ENCODE data around the gene ANKRD42. TPM values are rescaled to one million over a fixed set of nuclear protein-coding genes. Genes with fewer than 3 reads are reported as not detected.

Gene ANKRD42
- total RNA-seq, 6 experiments from 2014 or later: 3.2 to 5.9 (median 3.6) TPM

DNA sequence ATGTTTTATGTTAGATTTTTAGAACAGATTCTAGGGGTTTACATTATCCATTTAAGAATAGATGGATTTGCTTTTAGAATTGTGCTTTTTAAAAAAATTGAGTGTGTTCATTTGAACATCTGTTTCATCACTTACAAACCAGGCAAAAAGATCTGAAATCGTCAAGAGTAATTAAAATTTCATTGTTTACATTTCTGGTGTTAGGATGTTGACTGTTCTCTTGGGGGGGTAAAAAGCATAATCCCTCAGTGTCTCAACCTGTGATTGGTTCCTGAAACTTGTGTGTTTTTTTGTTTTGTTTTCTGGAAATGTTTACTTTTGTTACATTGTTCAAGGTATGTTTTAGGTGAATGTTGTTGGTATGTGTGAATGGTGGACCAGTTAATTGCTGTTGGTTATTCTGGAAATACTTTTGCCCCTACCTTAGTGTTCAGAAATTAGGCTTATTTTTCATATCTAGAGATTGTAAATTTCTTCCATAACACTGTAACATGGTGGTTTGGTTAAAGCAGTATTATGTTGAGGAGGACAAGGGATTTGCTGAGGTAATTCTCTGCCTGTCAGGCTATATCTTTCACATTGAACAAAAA lies 31.8 kb upstream of the ANKRD42 start:
- Histone ChIP-seq H3K36me3 (peaks cover 0 to 25% (median 5%) of the 10 kb centered on the region in 4 donors), H3K27me3 (no peaks in the 10 kb centered on the region), H3K27ac (no peak overlapping the region), H3K9me3 (no peaks in the 10 kb centered on the region), H3K4me3 (no peak overlapping the region), H3K4me1 (peaks cover 0 to 32% (median 13%) of the 10 kb centered on the region in 4 donors)
- WGBS (ENCODE audit: insufficient coverage, low coverage, low lambda C conversion rate, missing lambda C conversion rate): 11% methylated on average over 1 of the region's 1 CpG
- intact Hi-C loops (cut with DNase I): no loop called here
- no peak for DNase-seq
- ATAC-seq: no peak
- TF ChIP-seq, protein P1, sequence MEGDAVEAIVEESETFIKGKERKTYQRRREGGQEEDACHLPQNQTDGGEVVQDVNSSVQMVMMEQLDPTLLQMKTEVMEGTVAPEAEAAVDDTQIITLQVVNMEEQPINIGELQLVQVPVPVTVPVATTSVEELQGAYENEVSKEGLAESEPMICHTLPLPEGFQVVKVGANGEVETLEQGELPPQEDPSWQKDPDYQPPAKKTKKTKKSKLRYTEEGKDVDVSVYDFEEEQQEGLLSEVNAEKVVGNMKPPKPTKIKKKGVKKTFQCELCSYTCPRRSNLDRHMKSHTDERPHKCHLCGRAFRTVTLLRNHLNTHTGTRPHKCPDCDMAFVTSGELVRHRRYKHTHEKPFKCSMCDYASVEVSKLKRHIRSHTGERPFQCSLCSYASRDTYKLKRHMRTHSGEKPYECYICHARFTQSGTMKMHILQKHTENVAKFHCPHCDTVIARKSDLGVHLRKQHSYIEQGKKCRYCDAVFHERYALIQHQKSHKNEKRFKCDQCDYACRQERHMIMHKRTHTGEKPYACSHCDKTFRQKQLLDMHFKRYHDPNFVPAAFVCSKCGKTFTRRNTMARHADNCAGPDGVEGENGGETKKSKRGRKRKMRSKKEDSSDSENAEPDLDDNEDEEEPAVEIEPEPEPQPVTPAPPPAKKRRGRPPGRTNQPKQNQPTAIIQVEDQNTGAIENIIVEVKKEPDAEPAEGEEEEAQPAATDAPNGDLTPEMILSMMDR (IDR thresholded peaks at IDR 0.05): no peak
- TF ChIP-seq POLR2A (IDR thresholded peaks at IDR 0.05): no peak

DNA sequence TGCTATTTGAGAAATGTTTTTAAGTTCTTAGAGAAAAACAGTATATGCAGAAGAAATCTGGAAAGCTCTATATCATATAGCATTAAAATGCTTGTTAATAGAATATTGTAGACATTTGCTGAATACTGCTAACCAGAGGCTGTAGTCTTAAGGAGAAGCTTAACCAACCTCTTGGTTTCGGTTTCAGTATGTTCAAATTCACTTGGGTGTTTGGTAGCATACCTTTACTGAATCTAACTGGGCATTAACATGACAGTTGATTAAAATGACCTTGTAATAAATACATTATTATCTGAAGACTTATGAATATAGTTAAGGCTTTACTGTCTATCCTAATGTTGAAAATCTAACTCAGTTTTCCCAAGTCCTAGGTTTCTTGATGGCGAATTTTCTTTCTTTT lies 31.1 kb upstream of the ANKRD42 start:
- ATAC-seq: no peak
- Histone ChIP-seq H3K4me1 (peaks cover 0 to 32% (median 13%) of the 10 kb centered on the region in 4 donors), H3K36me3 (peaks cover 0 to 32% (median 7%) of the 10 kb centered on the region in 4 donors), H3K9me3 (no peaks in the 10 kb centered on the region), H3K27me3 (no peaks in the 10 kb centered on the region), H3K4me3 (no peak overlapping the region), H3K27ac (no peak overlapping the region)
- WGBS (ENCODE audit: insufficient coverage, low coverage, low lambda C conversion rate, missing lambda C conversion rate): 57% methylated on average over 2 of the region's 2 CpGs
- no peak for DNase-seq
- no peak for TF ChIP-seq POLR2A (IDR thresholded peaks at IDR 0.05)
- TF ChIP-seq, protein P1 (IDR thresholded peaks at IDR 0.05): no peak
- intact Hi-C loops (cut with DNase I): no loop called here

DNA sequence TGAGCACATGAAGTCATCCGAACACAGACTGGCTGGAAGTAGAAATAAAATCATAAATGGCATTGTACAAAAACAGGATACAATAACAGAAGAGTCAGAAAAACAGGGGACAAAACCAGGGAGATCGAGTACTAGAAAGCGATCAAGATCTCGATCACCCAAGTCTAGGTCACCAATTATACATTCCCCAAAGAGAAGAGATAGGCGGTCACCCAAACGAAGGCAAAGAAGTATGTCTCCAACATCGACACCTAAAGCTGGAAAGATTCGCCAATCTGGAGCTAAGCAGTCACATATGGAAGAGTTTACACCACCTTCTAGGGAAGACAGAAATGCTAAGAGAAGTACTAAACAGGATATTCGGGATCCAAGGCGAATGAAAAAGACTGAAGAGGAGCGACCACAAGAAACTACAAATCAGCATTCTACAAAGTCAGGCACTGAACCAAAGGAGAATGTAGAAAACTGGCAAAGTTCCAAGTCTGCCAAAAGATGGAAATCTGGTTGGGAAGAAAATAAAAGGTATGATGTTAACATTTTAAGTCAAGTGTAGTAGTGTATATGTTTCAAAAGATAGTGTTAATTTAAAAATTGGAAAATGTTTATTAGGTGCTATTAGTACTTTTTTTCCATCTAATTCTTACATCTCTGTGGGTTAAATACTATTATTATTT lies 27.2 kb upstream of the ANKRD42 start:
- TF ChIP-seq, protein P1 (IDR thresholded peaks at IDR 0.05): no peak
- ATAC-seq: no peak
- H3K27ac ChIP-seq: no peak overlapping the region
- no peaks in the 10 kb centered on the region for H3K9me3 ChIP-seq
- H3K4me3 ChIP-seq: no peak overlapping the region
- peaks cover 0 to 31% (median 8%) of the 10 kb centered on the region in 4 donors for H3K4me1 ChIP-seq
- no peak for DNase-seq
- no peaks in the 10 kb centered on the region for H3K27me3 ChIP-seq
- WGBS (ENCODE audit: insufficient coverage, low coverage, low lambda C conversion rate, missing lambda C conversion rate): 93% methylated on average over 10 of the region's 11 CpGs
- intact Hi-C loops (cut with DNase I): no loop called here
- H3K36me3 ChIP-seq: peaks cover 0 to 57% (median 16%) of the 10 kb centered on the region in 4 donors

DNA sequence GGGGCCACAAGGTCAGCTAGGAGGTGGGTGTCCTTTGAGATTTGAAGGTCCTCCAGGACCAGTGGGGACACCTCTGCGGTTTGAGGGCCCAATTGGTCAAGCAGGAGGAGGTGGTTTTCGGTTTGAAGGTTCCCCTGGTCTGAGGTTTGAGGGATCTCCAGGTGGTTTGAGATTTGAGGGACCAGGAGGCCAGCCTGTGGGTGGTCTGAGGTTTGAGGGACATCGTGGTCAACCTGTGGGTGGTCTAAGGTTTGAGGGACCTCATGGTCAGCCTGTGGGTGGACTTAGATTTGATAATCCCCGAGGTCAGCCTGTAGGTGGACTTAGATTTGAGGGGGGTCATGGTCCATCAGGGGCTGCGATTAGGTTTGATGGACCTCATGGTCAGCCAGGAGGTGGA lies 24.8 kb upstream of the ANKRD42 start:
- ATAC-seq: no peak
- WGBS (ENCODE audit: insufficient coverage, low coverage, low lambda C conversion rate, missing lambda C conversion rate): no CpG with 5 or more reads among the region's 5 CpGs
- Histone ChIP-seq H3K36me3 (peaks cover 0 to 69% (median 16%) of the 10 kb centered on the region in 4 donors), H3K27me3 (no peaks in the 10 kb centered on the region), H3K9me3 (no peaks in the 10 kb centered on the region), H3K27ac (no peak overlapping the region), H3K4me1 (peaks cover 0 to 23% (median 8%) of the 10 kb centered on the region in 4 donors), H3K4me3 (no peak overlapping the region)
- no peak for DNase-seq
- TF ChIP-seq, protein P1 (IDR thresholded peaks at IDR 0.05): no peak
- TF ChIP-seq POLR2A (IDR thresholded peaks at IDR 0.05): no peak
- intact Hi-C loops (cut with DNase I): no loop called here

Data from right lobe of liver (tissue), 6 donors.